K562 (cell line): Measurements from ENCODE around the gene MKNK1. TPM values are rescaled to one million over a fixed set of nuclear protein-coding genes. Genes with fewer than 3 reads are reported as not detected.

Experiments
- ATAC-seq: fragments of 200-7000 bp; cut with Tn5 transposase; 3 replicates; pipeline ENCODE4 v1.9.1; 2020; ENCODE audit warnings: moderate library complexity
- BruUV-seq: library from RNA; stranded (reverse); fragments of 400-500 nt; replicated peaks from 2 replicates; lab custom pipeline; 2021; lab: Mats Ljungman, UMichigan
- CTCF ChIA-PET: fragments of 300-600 bp; formaldehyde crosslinking; extraction: SDS; loops from one replicate; lab custom pipeline; 2021; ENCODE audit warnings: low intra/inter-chr PET ratio; lab: Yijun Ruan, JAX
- POLR2A ChIA-PET: fragments of 300-600, 350-650 bp; sonication (Branson Sonifier 250); formaldehyde crosslinking; extraction: SDS; loops from one replicate; lab custom pipeline; 2021; ENCODE audit warnings: antibody characterized with exemption, inconsistent platforms; lab: Yijun Ruan, JAX
- DNase-seq, 4 experiments: peaks; one replicate each; pipeline versions ENCODE4 v3.0.0 to v3.0.0-alpha.2; 2011 to 2018; ENCODE audit warnings: low spot score in 3 of 4, mixed read lengths in 3 of 4; ENCODE audit errors: extremely low read depth in 1 of 4
- FAIRE-seq: peaks from 2 replicates; lab custom pipeline; 2011; peaks lifted over from hg19 to GRCh38; lab: Jason Lieb, UNC
- H2AFZ ChIP-seq: 2 replicates; pipeline ENCODE4 v1.6.0; 2011; ENCODE audit warnings: low read depth, low read length, control low read depth, inconsistent platforms
- H3K27ac ChIP-seq: fragments of 200-600 bp; 3 replicates; pipeline ENCODE4 v1.8.0; 2011; ENCODE audit warnings: low read depth, mild to moderate bottlenecking, control low read depth, inconsistent platforms, low read length, moderate library complexity, mixed read lengths; ENCODE audit errors: extremely low read depth
- H3K27me3 ChIP-seq, 2 experiments: fragments of 300-600 bp in 1 of 2; 2 replicates in 1 of 2; 3 replicates in 1 of 2; pipeline versions ENCODE4 v1.6.0 to v1.8.0; 2011; ENCODE audit warnings: inconsistent platforms in 2 of 2, low read length in 2 of 2, mild to moderate bottlenecking in 1 of 2, mixed read lengths in 1 of 2, moderate library complexity in 1 of 2; ENCODE audit not compliant: control insufficient read depth in 2 of 2, insufficient read depth in 2 of 2
- H3K36me3 ChIP-seq: fragments of 300-600 bp; 3 replicates; pipeline ENCODE4 v1.8.0; 2011; ENCODE audit warnings: mild to moderate bottlenecking, low read length, inconsistent platforms; ENCODE audit not compliant: control insufficient read depth, insufficient read depth
- H3K4me1 ChIP-seq, 2 experiments: fragments of 200-600 bp in 1 of 2; replicated peaks in 1 of 2; 2 replicates in 1 of 2; 3 replicates in 1 of 2; pipeline versions ENCODE4 v1.5.1 to v1.8.0; 2011; ENCODE audit warnings: inconsistent platforms in 2 of 2, low read length in 2 of 2, mild to moderate bottlenecking in 1 of 2, mixed read lengths in 1 of 2, moderate library complexity in 1 of 2; ENCODE audit not compliant: control insufficient read depth in 2 of 2, insufficient read depth in 2 of 2
- H3K4me2 ChIP-seq: 2 replicates; pipeline ENCODE4 v1.6.1; 2011; ENCODE audit warnings: low read length, control low read depth, inconsistent platforms, mixed read lengths; ENCODE audit not compliant: insufficient read depth
- H3K4me3 ChIP-seq: fragments of 200-600 bp; sonication (generic), shearing (Covaris generic); 2 replicates; pipeline ENCODE4 v1.5.1; 2016; ENCODE audit warnings: control low read depth, inconsistent platforms
- H3K79me2 ChIP-seq: fragments of 200-600 bp; 3 replicates; pipeline ENCODE4 v1.8.0; 2011; ENCODE audit warnings: low read length, inconsistent platforms; ENCODE audit not compliant: control insufficient read depth, insufficient read depth
- H3K9ac ChIP-seq, 2 experiments: 2 replicates each; pipeline versions ENCODE4 v1.6.0 to v1.6.1; 2011; ENCODE audit warnings: low read depth in 2 of 2, low read length in 2 of 2, control low read depth in 1 of 2, inconsistent platforms in 1 of 2, mild to moderate bottlenecking in 1 of 2, mixed read lengths in 1 of 2; ENCODE audit not compliant: insufficient read depth in 1 of 2
- H3K9me1 ChIP-seq: one replicate; pipeline ENCODE4 v1.6.0; 2011; ENCODE audit warnings: inconsistent platforms, mild to moderate bottlenecking, low read length, moderate library complexity; ENCODE audit not compliant: control insufficient read depth, insufficient read depth
- H3K9me3 ChIP-seq: replicated peaks from 2 replicates; pipeline ENCODE4 v1.5.1; 2011; ENCODE audit warnings: low read depth, low read length, inconsistent platforms; ENCODE audit not compliant: control insufficient read depth, insufficient read depth
- H4K20me1 ChIP-seq: replicated peaks from 2 replicates; pipeline ENCODE4 v1.6.1; 2011; ENCODE audit warnings: low read length, inconsistent platforms, mixed read lengths; ENCODE audit not compliant: control insufficient read depth, insufficient read depth
- BCL6 ChIP-seq: fragments of 250-450 bp; sonication (Bioruptor Pico); IDR thresholded peaks from 2 replicates; pipeline ENCODE4 v1.4.0; 2020
- ETV1 ChIP-seq: fragments of 450-650 bp; conservative IDR thresholded peaks from 2 replicates; pipeline ENCODE4 v1.6.1; 2016; ENCODE audit warnings: missing genetic modification characterization, control low read depth, low read depth, missing compliant biosample characterization
- FOXJ3 ChIP-seq: sonication (generic); formaldehyde crosslinking; IDR thresholded peaks from 2 replicates; pipeline ENCODE4 v1.4.0; 2020; ENCODE audit warnings: mild to moderate bottlenecking, missing genetic modification reagents
- NR4A1 ChIP-seq, 2 experiments: fragments of 250-450 bp in 1 of 2; fragments of 450-650 bp in 1 of 2; sonication (Bioruptor Pico) in 1 of 2; IDR thresholded peaks; 2 replicates each; pipeline versions ENCODE4 v1.4.0 to v1.6.1; 2016 to 2020; ENCODE audit warnings: mild to moderate bottlenecking in 2 of 2, missing compliant biosample characterization in 1 of 2, missing genetic modification characterization in 1 of 2, moderate library complexity in 1 of 2
- RBM39 ChIP-seq: fragments of 200-400 bp; formaldehyde crosslinking; optimal IDR thresholded peaks from 2 replicates; pipeline ENCODE3; 2018; ENCODE audit warnings: low read depth, low read length
- SPI1 ChIP-seq: IDR thresholded peaks from 2 replicates; pipeline ENCODE4 v1.6.1; 2011; ENCODE audit warnings: low read depth, low read length, control low read depth, borderline replicate concordance
- TEAD1 ChIP-seq, 2 experiments: fragments of 450-650 bp in 1 of 2; sonication (generic) in 1 of 2; formaldehyde crosslinking; IDR thresholded peaks; 2 replicates each; pipeline versions ENCODE4 v1.4.0 to v1.8.0; 2020 to 2022; ENCODE audit warnings: mild to moderate bottlenecking in 2 of 2, missing genetic modification reagents in 1 of 2
- THRAP3 ChIP-seq: fragments of 450-650 bp; IDR thresholded peaks from 2 replicates; pipeline ENCODE4 v1.6.1; 2016; ENCODE audit warnings: mild to moderate bottlenecking, inconsistent platforms, borderline replicate concordance
- WGBS: fragments of 100-300 bp; shearing (Covaris generic); methylation state at CpG from one replicate; pipeline ENCODE4 v1.1.6; 2016; ENCODE audit warnings: low coverage, mixed read lengths; ENCODE audit not compliant: insufficient coverage; ENCODE audit errors: missing lambda C conversion rate; 5-methylcytosine and 5-hydroxymethylcytosine counted together
- in situ Hi-C: fragments of 300-500 bp; cut with MboI; formaldehyde crosslinking; loops from 4 replicates; pipeline ENCODE4 v1.15.0; 2018; ENCODE audit warnings: inconsistent platforms, mixed read lengths
- intact Hi-C: fragments of 100-400 bp; cut with micrococcal nuclease; formaldehyde crosslinking; loops from 2 replicates; pipeline ENCODE4 v1.14.2; 2022
- polyA plus RNA-seq, 8 experiments: library from polyadenylated mRNA; depleted of rRNA in 4 of 8; stranded (reverse) in 5 of 8; unstranded in 3 of 8; fragments of >200 nt; fragmentation: Nextera tagmentation in 2 of 8; fragmentation: Illumina TruSeq in 1 of 8; extraction: Ambion mirVana in 2 of 8; extraction: Trizol in 1 of 8; gene quantifications; 2 replicates each; pipeline versions ENCODE4 v1.2.1 to v1.2.3, GENCODE V29; 2011 to 2014; ENCODE audit warnings: inconsistent platforms in 1 of 8, missing spikeins in 1 of 8
- total RNA-seq, 7 experiments: library from RNA; depleted of rRNA in 6 of 7; stranded (reverse); fragments of >200 nt in 6 of 7; fragmentation: Illumina TruSeq in 2 of 7; extraction: Trizol in 2 of 7; gene quantifications; 2 replicates each; pipeline versions ENCODE4 v1.2.1 to v1.2.3, GENCODE V29; 2011 to 2021; ENCODE audit warnings: low replicate concordance in 1 of 7
- TF ChIP-seq, protein P1 (sequence below), 2 experiments: IDR thresholded peaks; 2 replicates each; pipeline ENCODE4 v1.6.1; 2012; ENCODE audit warnings: improper control_type of control experiment in 2 of 2, low read depth in 2 of 2, low read length in 2 of 2, borderline replicate concordance in 1 of 2
- TF ChIP-seq, protein P2 (sequence below): IDR thresholded peaks from 2 replicates; pipeline ENCODE4 v1.6.1; 2016; ENCODE audit warnings: missing genetic modification characterization, missing compliant biosample characterization

The MKNK1 gene
- total and polyA plus RNA-seq, 9 of the 15 experiments (the other 6 are each of a cell fraction or from before 2014, with no cell fraction given): 27.7 to 51.3 (median 43.7) TPM

DNA sequence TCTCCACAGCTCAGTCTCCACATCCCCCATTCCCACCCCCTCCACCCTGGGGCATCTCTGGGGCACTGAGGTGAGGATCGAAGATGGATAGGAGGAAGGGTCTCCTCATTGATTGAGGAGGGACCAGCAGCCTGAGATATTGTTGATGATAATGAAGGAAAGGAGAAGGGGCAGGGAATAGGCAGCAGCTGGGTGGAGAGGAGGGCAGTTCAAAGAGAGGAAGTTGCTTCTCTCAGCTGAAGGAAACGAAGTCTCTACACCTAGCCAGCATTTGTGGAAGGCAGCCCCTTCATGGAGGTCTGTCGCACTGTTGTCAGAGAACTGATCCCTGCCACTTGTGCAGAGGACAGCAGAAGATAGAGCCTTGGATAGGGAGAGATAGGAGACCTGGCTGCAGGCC lies 58.3 kb downstream of the MKNK1 start:
- Histone ChIP-seq H3K4me2 (peak overlapping the region; percentile 27), H3K9me3 (no peaks in the 10 kb centered on the region), H3K4me1 (peaks cover 33 to 56% of the 10 kb centered on the region in 2 experiments), H3K27ac (no peak overlapping the region; the same call in 2 of the 3 replicates), H4K20me1 (no peaks in the 10 kb centered on the region), H3K36me3 (no peaks in the 10 kb centered on the region), H3K9ac (peak overlapping the region in 1 of 2 experiments; percentile 62; a peak in 2 of 4 replicates)
- FAIRE-seq (peak; percentile 44), DNase-seq (peak in 1 of 4 experiments; percentile 57), ATAC-seq (peak; percentile 6)
- BruUV-seq: no TSS peak
- in situ Hi-C loops: loop anchor here (5.0 kb wide), 1 partner anchor 182 kb away; no protein-coding TSS in a partner anchor
- TF ChIP-seq RBM39 (no peak), THRAP3 (no peak), SPI1 (peak; percentile 86), FOXJ3 (CRISPR knock-in tag) (no peak), NR4A1 (CRISPR knock-in tag; IDR thresholded peaks at IDR 0.05) (no peak), NR4A1 (tag; IDR thresholded peaks at IDR 0.05) (0 out of 2 replicates have a peak, but pooled peaks have one; percentile 14), ETV1 (no peak), TEAD1 (CRISPR knock-in tag; IDR thresholded peaks at IDR 0.05) (0 out of 4 replicates have a peak, but pooled peaks of 1 of the 2 experiments have one; percentile 23), BCL6 (CRISPR knock-in tag) (no peak)
- TF ChIP-seq, protein P1, sequence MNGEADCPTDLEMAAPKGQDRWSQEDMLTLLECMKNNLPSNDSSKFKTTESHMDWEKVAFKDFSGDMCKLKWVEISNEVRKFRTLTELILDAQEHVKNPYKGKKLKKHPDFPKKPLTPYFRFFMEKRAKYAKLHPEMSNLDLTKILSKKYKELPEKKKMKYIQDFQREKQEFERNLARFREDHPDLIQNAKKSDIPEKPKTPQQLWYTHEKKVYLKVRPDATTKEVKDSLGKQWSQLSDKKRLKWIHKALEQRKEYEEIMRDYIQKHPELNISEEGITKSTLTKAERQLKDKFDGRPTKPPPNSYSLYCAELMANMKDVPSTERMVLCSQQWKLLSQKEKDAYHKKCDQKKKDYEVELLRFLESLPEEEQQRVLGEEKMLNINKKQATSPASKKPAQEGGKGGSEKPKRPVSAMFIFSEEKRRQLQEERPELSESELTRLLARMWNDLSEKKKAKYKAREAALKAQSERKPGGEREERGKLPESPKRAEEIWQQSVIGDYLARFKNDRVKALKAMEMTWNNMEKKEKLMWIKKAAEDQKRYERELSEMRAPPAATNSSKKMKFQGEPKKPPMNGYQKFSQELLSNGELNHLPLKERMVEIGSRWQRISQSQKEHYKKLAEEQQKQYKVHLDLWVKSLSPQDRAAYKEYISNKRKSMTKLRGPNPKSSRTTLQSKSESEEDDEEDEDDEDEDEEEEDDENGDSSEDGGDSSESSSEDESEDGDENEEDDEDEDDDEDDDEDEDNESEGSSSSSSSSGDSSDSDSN (IDR thresholded peaks at IDR 0.05; ENCODE audit: borderline replicate concordance in 1 of 2, low read depth in 2 of 2, low read length in 2 of 2): 0 out of 4 replicates have a peak, but pooled peaks of 1 of the 2 experiments have one; percentile 36
- TF ChIP-seq, protein P2, sequence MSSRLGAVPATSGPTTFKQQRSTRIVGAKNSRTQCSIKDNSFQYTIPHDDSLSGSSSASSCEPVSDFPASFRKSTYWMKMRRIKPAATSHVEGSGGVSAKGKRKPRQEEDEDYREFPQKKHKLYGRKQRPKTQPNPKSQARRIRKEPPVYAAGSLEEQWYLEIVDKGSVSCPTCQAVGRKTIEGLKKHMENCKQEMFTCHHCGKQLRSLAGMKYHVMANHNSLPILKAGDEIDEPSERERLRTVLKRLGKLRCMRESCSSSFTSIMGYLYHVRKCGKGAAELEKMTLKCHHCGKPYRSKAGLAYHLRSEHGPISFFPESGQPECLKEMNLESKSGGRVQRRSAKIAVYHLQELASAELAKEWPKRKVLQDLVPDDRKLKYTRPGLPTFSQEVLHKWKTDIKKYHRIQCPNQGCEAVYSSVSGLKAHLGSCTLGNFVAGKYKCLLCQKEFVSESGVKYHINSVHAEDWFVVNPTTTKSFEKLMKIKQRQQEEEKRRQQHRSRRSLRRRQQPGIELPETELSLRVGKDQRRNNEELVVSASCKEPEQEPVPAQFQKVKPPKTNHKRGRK: 0 out of 2 replicates have a peak, but pooled peaks have one; percentile 18
- TF ChIP-seq, all 486 proteins: peak for 5
- no peaks in the 10 kb centered on the region for H3K9me1 ChIP-seq
- no peaks in the 10 kb centered on the region for H3K79me2 ChIP-seq
- ChIA-PET POLR2A (interaction anchor here (0.6 to 1.2 kb wide), 2 partner anchors 13 to 104 kb away, joined by 3 to 5 read pairs; no protein-coding TSS in a partner anchor), CTCF (no interaction called here)
- intact Hi-C loops: no loop called here
- peak overlapping the region; percentile 63 for H2AFZ ChIP-seq
- no peak overlapping the region for H3K4me3 ChIP-seq
- H3K27me3 ChIP-seq: peaks cover under 1 to 8% of the 10 kb centered on the region in 2 experiments; a peak in 2 of 5 replicates
- WGBS: 23% methylated on average over 3 of the region's 3 CpGs
